ENCODE data around the gene MRGPRF.

The MRGPRF gene

GRCh38 chr11:69050592-69051380 is 37.7 kb upstream of the MRGPRF start:
- no peak for DNase-seq

DNA sequence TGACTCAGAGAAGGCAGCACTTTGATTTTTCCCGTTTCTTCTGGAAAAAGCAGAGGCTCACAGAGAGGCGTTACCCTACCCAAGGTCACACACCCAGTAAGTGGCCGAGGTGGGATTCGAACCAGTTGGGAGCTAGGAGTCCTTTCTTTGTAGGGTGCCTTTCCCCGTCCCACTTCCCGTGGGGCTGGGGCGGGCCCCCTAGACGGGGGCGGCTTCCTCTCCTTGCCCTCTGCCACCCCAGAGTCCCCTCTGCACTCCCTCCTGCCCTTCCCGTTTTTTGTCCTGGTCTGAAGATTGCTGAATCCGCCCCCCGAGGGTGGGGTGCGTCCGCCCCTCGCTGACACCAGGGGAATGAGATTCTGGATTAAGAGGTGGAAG is 36.4 kb upstream of the MRGPRF start:
- no peak for DNase-seq

DNA sequence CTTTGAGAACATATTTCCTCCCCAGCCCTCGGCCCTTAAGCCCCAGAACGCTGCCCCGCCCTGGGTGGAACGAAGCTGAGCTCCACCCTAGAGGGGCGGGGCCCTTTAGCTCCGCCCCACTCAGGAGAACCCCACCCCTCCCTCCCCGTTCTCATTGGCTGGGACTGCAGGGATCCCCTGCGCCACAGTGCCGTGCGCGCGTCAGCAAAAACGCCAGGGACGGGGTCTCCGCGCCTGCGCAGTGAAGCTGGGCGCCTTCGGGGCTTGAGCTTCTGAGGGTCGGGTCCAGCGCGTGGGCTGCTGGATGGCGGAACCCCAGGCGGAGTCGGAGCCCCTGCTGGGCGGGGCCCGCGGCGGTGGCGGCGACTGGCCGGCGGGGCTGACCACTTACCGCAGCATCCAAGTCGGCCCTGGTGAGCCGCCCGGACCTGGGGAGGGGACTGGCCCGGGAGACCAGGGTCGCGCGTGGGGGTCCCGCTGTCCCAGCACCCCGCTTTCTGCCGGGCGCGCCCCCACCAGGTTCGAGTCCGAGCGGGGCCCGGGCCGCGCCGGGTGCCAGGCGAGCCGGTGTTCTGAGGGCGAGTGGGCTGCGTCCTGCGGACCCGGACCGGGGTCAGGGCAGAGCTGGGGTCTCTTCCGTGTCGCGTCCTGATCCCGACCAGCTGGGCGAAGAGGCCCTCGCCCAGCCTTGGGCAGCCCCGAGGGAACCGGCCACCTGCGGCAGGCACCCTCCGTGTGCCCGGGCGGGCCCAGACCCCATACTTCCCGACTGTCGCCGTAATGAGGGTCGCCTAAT is 35.8 kb upstream of the MRGPRF start, which contains the start of gene TPCN2:
TSS of gene TPCN2 (plus strand) at position 239 of the 796 bp plus-strand sequence. CDS start at position 305, 66 bp downstream.
- DNase-seq, result peak; percentile 86

DNA sequence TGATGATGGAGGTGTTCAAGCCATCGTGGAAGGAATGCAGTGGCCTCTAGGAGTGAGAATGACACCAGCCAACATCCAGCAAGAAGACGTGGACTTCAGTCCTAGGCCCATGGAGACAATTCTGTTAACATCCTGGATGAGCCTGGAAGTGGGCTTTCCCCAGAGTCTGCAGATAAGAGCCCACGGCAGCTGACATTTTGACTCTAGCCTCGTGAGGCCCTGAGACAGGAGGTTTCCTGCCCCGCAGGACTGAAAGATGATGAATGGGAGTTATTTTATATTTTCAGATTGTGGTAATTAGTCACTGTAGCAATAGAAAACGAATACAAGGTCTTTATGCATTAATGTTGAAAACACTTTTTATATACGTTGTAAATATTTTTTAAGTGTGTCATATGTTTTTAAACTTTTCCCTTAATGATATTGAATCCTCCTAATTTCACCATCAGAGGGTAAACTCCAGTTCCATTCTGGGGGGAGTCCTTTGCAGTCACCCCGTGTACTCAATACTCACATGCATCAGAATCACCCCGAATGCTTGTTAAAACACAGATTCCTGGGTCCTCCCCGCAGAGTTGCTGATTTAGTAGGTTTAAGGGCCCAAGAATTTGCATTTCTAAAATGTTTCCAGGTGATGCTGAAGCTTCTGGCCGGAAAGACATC is 35.1 kb upstream of the MRGPRF start:
- no peak for DNase-seq

GRCh38 chr11:69044111-69045013 is 31.3 kb upstream of the MRGPRF start:
- no peak for DNase-seq

DNA sequence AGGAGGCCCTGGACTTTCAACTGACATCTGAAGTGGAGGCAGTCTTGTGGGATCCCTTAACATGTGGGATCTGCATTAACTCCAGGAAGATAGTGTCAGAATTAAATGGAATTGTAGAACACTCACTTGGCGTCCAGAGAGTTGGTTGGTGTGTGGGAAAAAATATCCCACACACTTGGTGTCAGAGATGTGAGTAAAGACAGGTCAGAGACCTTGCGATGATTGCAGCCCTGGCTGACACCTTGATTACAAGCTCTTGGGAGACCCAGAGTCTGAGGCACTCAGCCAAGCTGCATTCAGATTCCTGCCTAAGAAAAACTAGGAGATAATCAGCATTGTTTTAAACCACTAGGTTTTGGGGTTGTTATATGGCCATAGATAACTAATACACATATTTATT is 28.5 kb upstream of the MRGPRF start:
- no peak for DNase-seq

- no peak for DNase-seq
Measured at GRCh38 chr11:69040581-69041260, 27.7 kb upstream of the MRGPRF start.

DNA sequence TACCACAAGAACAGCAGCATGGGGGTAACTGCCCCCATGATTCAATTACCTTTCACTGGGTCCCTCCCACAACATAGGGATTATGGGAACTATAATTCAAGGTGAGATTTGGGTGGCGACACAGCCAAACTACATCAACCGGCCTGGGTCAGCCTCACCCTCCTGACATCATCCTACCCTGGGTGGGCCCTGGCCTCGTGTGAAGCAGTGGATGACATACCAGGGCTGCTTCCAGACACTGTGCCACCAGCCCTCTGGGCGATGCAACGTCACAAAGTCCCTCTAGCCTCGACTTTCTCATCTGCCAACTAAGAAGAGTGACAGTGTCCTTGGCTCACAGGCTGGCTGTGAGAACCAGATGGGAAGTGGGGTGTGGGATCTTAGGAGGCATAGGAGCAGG is 27.0 kb upstream of the MRGPRF start:
- DNase-seq, result no peak

DNA sequence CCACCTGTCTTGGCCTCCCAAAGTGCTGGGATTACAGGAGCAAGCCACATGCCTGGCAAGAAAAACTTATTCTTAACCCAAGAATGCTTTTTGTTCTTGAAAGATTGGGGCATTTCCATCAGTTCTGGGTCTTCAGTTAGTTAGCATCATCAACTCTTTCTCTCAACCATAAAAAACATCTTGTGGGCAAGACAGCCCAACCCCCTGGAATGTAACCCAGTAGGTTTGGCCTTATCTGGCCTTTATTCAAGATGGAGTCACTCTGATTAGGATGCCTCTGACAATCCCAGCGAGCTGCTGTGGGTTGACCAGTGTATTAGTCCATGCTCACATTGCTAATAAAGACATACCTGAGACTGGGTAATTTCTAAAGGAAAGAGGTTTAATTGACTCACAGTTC is 26.5 kb upstream of the MRGPRF start:
- DNase-seq, result no peak

GRCh38 chr11:69037544-69037943 is 24.5 kb upstream of the MRGPRF start:
- no peak for DNase-seq

- DNase-seq, result no peak
Measured at GRCh38 chr11:69037074-69037473, 24.0 kb upstream of the MRGPRF start.

- DNase-seq, result no peak
Measured at GRCh38 chr11:69035946-69036340, 22.9 kb upstream of the MRGPRF start.

DNA sequence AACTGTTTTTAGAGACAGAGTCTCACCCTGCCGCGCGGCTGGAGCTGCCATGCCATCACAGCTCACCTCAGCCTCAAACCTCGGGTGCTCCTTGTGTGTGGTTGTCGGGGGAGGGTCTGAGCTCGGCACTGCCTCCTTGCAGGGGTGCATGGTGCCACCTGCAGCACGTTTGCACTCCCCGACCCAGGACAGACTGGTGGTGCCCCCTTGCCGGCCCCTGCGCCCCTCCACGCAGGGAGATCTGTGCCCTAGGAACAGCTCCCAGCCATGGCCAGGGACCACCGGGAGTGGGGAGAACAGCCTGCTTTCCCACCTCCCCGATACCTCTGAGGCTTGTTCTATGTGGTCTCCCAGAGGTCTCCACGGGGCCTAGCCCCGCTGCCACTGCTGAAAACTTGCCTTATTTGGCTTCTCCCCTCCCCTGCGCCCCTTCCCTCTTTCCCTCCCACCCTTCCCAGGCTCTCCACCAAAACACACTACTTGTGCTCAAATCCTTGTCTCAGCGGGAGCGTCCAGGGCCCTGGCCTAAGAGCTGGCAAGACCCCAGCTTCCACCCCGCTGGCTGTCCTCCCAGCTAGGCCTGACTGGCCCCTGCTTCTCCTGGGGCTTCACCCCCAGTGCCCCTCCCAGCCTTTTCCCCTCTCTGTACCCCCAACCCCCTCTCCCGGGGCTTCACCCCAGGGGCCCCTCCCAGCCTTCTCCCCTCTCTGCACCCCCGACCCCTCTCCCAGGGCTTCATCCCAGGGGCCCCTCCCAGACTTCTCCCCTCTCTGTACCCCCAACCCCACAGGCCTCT is 22.3 kb upstream of the MRGPRF start:
- DNase-seq, result no peak

DNA sequence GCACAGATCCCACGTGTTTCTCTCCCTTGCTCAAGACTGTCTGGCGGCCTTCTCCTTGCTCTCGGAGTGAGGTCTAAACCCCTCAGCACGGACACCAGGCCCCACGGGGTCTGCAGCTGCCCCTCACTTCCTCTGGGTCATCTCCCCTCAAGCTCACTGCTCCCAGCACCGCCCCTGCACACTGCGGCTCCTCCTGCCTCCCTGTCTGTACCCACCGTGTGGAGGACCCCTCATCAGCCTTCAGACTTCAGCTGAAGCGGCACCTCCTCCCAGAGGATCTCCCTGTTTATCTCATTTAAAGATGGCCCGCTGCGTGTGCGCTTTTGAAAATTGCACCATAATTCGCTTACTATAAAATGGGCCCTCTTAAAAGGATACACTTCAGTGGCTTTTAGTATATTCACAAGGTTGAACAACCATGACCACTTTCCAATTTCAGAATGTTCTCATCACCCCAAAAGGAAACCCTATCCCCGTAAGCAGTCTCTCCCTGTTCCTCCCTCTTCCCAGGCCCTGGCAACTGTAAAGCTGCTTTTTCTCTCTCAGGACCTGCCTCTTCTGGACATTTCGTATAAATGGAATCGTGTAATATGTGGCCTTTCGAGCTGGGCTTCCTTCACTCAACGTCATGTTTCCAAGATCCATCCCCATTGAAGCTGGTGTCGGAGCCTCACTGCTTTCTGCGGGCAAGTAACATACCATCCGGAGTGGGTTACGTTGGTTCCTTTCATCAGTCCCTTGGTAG is 21.2 kb upstream of the MRGPRF start:
- DNase-seq, result no peak

- DNase-seq, result no peak
Measured at GRCh38 chr11:69033431-69033830, 20.4 kb upstream of the MRGPRF start.

GRCh38 chr11:69032833-69033232 is 19.8 kb upstream of the MRGPRF start:
- no peak for DNase-seq

- no peak for DNase-seq
Measured at GRCh38 chr11:69030301-69030700, 17.3 kb upstream of the MRGPRF start.

DNA sequence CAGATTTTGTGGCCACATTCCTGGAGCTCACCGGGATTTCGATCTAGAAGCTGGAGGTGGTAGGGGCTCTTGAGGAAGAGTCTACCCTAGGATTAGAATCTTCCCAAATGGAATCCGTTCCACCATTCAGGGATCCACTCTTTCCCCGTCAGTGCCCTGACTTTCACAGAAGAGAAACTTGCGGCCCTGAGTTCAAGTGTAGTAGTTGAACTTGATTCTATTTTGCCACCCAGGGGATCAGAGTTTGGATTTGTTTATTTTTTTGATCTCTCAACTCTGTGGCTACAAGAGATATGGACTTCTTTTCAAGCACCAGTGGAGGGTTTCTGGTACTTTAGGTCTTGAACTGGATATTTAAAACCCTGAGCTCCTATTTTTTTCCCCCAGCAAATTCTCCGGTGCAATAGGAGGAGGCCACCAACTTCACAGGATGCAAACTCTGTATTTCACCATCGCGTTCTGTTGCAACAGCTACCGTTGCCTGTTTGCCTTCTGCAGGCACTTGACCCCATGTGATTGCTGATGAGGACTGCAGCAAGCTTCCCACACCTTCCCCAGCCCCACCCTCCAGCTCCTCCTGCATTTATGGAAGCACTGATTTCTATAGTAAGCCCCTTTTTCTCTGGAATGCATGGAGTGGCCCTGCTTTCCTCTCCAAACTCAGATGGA is 14.8 kb upstream of the MRGPRF start:
- DNase-seq, result no peak

DNA sequence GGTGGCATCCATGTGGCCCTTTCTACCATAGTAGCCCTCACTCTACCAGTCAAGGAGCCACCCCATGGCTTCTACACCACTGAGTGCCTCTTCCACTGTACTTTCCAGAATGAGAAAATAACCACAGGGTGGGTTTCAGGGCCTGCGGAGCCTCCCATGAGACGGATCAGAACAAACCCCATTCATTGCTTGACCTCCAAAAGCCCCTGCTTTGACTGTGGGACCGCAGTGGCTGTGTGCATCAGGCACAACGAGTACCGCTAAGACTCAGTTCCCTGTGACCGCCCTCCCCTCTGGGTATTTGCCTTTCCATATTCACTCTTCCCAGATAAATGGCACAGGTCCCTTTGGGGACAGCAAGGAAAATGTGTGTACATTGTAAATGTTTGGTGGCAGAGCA is 11.5 kb upstream of the MRGPRF start:
- DNase-seq, result no peak

- no peak for DNase-seq
Measured at GRCh38 chr11:69022260-69022659, 9.2 kb upstream of the MRGPRF start.

All from stimulated activated naive CD4-positive, alpha-beta T cell treated with Interleukin-2 at 50 U/mL for 16 hours (primary cell).